Measurements from ENCODE around the gene ICAM3. TPM values are rescaled to one million over a fixed set of nuclear protein-coding genes. Genes with fewer than 3 reads are reported as not detected.
A peak's percentile ranks its signal among the peaks of the same experiment; 100 is the strongest.

The ICAM3 gene
- total RNA-seq, 4 donors from 2014 or later: 7.7 to 41.1 (median 9.4) TPM

DNA sequence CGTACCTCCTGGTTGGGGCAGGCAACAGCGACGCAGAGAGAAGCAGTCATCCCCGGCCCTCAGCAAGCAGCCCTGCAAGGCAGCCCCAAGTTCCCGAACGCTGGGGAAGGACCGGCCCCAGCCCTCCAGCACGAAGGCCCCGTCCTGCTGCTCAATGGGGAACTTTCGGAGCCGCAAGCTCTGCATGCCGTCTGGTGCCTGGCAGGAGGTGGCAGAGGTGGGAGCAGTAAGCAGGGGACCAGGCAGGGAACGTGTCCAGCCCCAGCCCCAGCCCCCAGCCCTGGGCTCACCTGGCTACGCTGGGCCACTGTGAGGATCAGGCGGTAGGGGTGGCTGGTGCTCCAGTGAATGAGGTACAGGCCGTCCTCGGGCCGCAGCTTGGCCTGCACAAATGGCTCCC lies 22.8 kb upstream of the ICAM3 start:
- no peak for ATAC-seq (ENCODE audit: low FRiP score)
- no peak for DNase-seq (ENCODE audit: low spot score)
- TF ChIP-seq, protein P1, sequence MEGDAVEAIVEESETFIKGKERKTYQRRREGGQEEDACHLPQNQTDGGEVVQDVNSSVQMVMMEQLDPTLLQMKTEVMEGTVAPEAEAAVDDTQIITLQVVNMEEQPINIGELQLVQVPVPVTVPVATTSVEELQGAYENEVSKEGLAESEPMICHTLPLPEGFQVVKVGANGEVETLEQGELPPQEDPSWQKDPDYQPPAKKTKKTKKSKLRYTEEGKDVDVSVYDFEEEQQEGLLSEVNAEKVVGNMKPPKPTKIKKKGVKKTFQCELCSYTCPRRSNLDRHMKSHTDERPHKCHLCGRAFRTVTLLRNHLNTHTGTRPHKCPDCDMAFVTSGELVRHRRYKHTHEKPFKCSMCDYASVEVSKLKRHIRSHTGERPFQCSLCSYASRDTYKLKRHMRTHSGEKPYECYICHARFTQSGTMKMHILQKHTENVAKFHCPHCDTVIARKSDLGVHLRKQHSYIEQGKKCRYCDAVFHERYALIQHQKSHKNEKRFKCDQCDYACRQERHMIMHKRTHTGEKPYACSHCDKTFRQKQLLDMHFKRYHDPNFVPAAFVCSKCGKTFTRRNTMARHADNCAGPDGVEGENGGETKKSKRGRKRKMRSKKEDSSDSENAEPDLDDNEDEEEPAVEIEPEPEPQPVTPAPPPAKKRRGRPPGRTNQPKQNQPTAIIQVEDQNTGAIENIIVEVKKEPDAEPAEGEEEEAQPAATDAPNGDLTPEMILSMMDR (IDR thresholded peaks at IDR 0.05): no peak

DNA sequence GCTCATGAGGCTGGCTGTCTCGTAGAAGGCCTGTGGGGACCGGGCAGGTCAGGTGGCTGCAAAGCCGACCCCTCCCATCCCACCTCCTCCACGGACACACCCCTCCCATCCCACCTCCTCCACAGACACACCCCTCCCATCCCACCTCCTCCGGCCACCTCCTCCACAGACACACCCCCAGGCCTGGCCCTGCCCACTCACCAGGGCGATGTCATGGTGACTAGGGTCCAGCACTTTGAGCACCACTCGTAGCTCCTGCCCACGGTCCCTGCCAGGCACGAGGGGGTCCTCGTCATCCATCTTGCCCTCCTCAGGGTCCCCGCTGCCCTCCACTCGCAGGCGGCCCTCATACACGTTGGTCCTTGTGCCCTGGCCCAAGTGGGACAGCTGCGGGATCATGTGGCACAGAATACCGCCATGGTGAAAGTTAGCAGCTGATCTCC lies 22.2 kb upstream of the ICAM3 start:
- ATAC-seq (ENCODE audit: low FRiP score) (no peak), DNase-seq (ENCODE audit: low spot score) (no peak)
- TF ChIP-seq, protein P1 (IDR thresholded peaks at IDR 0.05): no peak

DNA sequence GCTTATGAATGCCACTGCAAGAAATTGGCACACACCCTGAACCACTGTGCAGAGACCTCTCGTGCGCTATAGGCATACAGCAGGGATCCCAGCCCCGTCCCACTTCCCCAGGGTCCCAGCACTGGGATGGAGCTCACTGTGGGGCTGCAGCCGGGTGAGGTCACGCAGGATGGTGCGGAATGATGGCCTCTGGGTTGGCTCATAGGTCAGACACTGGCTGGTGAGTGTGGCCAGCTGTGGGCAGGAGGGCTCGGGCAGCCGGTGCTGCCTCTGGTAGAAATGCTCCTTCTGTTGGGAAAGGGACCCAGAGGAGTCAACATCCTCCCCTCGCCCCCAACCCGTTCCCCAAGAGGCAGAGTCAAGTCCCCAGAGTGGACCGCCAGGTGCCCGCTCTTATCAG lies 17.0 kb upstream of the ICAM3 start:
- no peak for ATAC-seq (ENCODE audit: low FRiP score)
- TF ChIP-seq, protein P1 (IDR thresholded peaks at IDR 0.05): no peak

DNA sequence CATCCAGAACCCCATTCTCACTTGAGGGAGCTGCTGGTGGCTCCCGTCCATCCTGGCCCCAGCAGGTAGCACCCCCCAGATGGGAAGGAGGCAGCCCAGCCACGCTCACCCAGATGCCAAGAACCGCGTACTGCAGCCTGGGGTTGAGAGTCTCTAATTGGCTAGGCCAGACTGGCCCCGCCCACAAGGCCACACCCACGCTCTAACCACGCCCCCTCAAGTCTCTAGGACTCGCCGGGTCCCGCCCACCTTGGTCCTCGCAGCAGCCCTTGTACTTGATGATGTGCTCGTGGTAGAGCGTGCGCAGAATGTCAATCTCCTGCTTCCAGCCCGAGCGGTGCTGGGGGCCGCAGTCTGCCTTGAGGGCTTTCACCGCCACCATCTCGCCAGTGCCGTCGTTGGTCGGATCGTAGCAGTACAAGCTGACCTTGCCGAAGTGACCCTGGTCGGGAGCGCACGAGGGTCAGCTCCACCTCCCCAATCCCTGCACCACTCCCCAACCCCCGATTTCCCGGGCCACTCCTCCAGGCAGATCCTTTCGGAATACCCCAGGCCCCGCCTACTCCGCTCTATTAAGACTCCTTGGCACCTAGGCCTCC lies 14.5 kb upstream of the ICAM3 start:
- ATAC-seq (ENCODE audit: low FRiP score) (peak; percentile 48), DNase-seq (ENCODE audit: low spot score) (no peak)
- TF ChIP-seq, protein P1 (IDR thresholded peaks at IDR 0.05): no peak

More for the DNA sequence above, 17.0 kb upstream of the ICAM3 start:
- DNase-seq (ENCODE audit: low spot score): no peak

DNA sequence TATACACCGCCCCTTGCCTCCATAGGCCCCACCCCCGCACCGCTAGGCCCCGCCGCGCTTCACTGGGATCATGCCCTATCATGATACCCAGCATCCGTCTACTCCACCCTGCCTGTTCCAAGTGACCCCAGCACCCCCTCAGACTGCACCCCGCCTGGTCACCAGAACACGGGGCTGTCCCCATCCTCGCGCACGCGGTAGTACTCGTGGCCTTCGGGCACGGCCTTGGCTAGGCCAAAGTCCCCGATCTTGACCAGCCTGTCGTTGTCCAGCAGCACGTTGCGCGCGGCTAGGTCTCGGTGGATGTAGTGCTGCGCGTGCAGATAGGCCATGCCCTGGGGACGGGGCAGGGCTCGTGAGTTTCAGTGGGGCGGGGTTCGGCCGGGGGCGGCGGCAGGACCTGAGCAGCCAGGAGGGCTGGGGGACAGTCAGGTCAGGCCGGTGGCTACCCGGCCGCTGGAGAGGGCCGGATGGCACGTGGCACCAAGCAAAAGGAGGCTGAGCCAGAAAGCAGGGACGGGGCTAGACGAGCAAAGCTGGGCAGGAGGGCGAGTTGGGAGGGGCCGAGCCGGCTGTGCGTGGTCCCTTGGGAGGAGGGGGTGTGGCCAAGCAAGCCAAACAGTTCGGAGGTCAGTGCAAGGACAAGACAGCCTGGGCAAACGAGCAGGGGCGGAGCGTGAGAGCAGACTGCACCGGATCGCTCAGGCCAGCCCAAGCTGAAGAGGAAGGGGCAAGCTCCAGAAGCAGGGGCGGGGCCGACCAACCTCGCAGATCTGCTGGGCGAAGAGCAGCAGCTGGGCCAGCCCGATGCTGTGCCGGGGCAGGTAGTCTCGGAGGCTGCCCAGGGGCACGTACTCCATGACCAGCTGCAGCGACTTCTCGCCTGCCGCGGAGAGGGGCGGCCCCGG lies 13.6 kb upstream of the ICAM3 start:
- DNase-seq (ENCODE audit: low spot score) (no peak), ATAC-seq (ENCODE audit: low FRiP score) (peak; percentile 37)
- TF ChIP-seq, protein P1 (IDR thresholded peaks at IDR 0.05): no peak

DNA sequence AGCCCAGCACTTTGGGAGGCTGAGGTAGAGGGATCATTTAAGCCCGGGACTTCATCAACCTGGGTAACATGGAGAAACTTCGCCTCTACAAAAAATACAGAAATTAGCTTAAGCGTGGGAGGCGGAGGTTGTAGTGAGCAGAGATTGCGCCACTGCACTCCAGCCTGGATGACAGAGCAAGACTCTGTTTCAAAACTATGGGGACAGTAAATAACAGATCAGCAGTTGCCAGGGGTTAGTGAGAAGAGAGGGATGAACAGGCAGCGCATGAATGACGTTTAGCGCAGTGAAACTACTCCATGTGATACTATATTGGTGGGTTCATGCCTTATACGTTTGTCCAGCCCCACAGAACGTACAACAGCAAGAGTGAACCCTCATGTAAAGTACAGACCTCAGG lies 7.1 kb upstream of the ICAM3 start:
- DNase-seq (ENCODE audit: low spot score) (no peak), ATAC-seq (ENCODE audit: low FRiP score) (peak; percentile 66)
- TF ChIP-seq, protein P1 (IDR thresholded peaks at IDR 0.05): no peak

Measured in omental fat pad (tissue), 4 donors.